NCI-H446 (cell line): Measurements from ENCODE around the gene NOTO.
"Not testable (repeated sequence)": the region's sequence is repeated elsewhere in the genome, so short reads cannot be mapped to it uniquely, and the experiment has no call there.

Experiments used
- DNase-seq, 2 experiments: peaks; one replicate each; lab custom pipeline; 2025; lab: John Stamatoyannopoulos, UW

NOTO gene

GRCh38 chr2:73202156-73203054 lies at the start of gene NOTO:
NOTO (plus strand) TSS chr2:73202574; CDS start chr2:73202667, 93 bp downstream.
- no peak for DNase-seq

GRCh38 chr2:73156539-73157124 lies 45.7 kb upstream of the NOTO start:
- DNase-seq: peak in 1 of 2 experiments; percentile 57

GRCh38 chr2:73162856-73163391 lies 39.5 kb upstream of the NOTO start:
- no peak for DNase-seq

- DNase-seq: peak; percentile 69 to 74
Observed at GRCh38 chr2:73163483-73164367, 38.6 kb upstream of the NOTO start.

- DNase-seq: not testable (repeated sequence)
Observed at GRCh38 chr2:73165978-73166377, 36.4 kb upstream of the NOTO start.

- not testable (repeated sequence) for DNase-seq
Observed at GRCh38 chr2:73166813-73167212, 35.6 kb upstream of the NOTO start.

GRCh38 chr2:73168348-73168747 lies 34.0 kb upstream of the NOTO start:
- DNase-seq: not testable (repeated sequence)

GRCh38 chr2:73170341-73170740 lies 32.0 kb upstream of the NOTO start:
- not testable (repeated sequence) for DNase-seq

GRCh38 chr2:73172963-73173362 lies 29.4 kb upstream of the NOTO start:
- no peak for DNase-seq

- no peak for DNase-seq
Observed at GRCh38 chr2:73173781-73174180, 28.6 kb upstream of the NOTO start.

GRCh38 chr2:73174244-73174643 lies 28.1 kb upstream of the NOTO start:
- DNase-seq: no peak

- DNase-seq: no peak
Observed at GRCh38 chr2:73174941-73175662, 27.3 kb upstream of the NOTO start.

GRCh38 chr2:73175663-73176204 lies 26.6 kb upstream of the NOTO start:
- DNase-seq: no peak

GRCh38 chr2:73176205-73176880 lies 26.0 kb upstream of the NOTO start:
- no peak for DNase-seq

- peak; percentile 74 to 90 for DNase-seq
Observed at GRCh38 chr2:73176881-73177644, 25.3 kb upstream of the NOTO start.

- DNase-seq: no peak
Observed at GRCh38 chr2:73177645-73178255, 24.6 kb upstream of the NOTO start.

GRCh38 chr2:73185965-73186364 lies 16.4 kb upstream of the NOTO start:
- DNase-seq: no peak

GRCh38 chr2:73187549-73187948 lies 14.8 kb upstream of the NOTO start:
- no peak for DNase-seq

- DNase-seq: no peak
Observed at GRCh38 chr2:73197579-73197978, 4.8 kb upstream of the NOTO start.
